Measurements from ENCODE around the gene CCHCR1.

Gene CCHCR1

GRCh38 chr6:31145386-31145785 is 12.2 kb downstream of the CCHCR1 start:
- no peaks in the 10 kb centered on the region for H3K9me2 ChIP-seq (replicated peaks; ENCODE audit: insufficient read depth, low read length)
- no peaks in the 10 kb centered on the region for H4K20me1 ChIP-seq (ENCODE audit: low read depth, low read length)
- H3F3A ChIP-seq (ENCODE audit: insufficient read depth), result no peaks in the 10 kb centered on the region
- no peak overlapping the region for H3K4me3 ChIP-seq (ENCODE audit: insufficient read depth, low read length, poor library complexity, severe bottlenecking)
- H3K4me2 ChIP-seq (ENCODE audit: low read depth, low read length, poor library complexity, severe bottlenecking), result no peak overlapping the region
- no peaks in the 10 kb centered on the region for H3K9me3 ChIP-seq (ENCODE audit: insufficient read depth, low read length)
- no peaks in the 10 kb centered on the region for H3K36me3 ChIP-seq (ENCODE audit: low read length)
- TF ChIP-seq, protein P1, sequence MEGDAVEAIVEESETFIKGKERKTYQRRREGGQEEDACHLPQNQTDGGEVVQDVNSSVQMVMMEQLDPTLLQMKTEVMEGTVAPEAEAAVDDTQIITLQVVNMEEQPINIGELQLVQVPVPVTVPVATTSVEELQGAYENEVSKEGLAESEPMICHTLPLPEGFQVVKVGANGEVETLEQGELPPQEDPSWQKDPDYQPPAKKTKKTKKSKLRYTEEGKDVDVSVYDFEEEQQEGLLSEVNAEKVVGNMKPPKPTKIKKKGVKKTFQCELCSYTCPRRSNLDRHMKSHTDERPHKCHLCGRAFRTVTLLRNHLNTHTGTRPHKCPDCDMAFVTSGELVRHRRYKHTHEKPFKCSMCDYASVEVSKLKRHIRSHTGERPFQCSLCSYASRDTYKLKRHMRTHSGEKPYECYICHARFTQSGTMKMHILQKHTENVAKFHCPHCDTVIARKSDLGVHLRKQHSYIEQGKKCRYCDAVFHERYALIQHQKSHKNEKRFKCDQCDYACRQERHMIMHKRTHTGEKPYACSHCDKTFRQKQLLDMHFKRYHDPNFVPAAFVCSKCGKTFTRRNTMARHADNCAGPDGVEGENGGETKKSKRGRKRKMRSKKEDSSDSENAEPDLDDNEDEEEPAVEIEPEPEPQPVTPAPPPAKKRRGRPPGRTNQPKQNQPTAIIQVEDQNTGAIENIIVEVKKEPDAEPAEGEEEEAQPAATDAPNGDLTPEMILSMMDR (IDR thresholded peaks at IDR 0.05; ENCODE audit: insufficient read depth, low read length, poor library complexity, severe bottlenecking), result no peak
- TF ChIP-seq EZH2phosphoT487 (conservative IDR thresholded peaks at IDR 0.05; ENCODE audit: low read length), result no peak
- no peaks in the 10 kb centered on the region for H3K27me3 ChIP-seq (ENCODE audit: low read length)
- H3K79me2 ChIP-seq (ENCODE audit: insufficient read depth, low read length), result no peaks in the 10 kb centered on the region
- no peak overlapping the region for H3K27ac ChIP-seq (ENCODE audit: low read depth, low read length)
- no peak overlapping the region for H3K9ac ChIP-seq (ENCODE audit: low read length)
- H2AFZ ChIP-seq (ENCODE audit: low read depth, low read length, severe bottlenecking), result no peak overlapping the region

- no peak overlapping the region for H3K27ac ChIP-seq (ENCODE audit: low read depth, low read length)
- no peaks in the 10 kb centered on the region for H4K20me1 ChIP-seq (ENCODE audit: low read depth, low read length)
- no peaks in the 10 kb centered on the region for H3K79me2 ChIP-seq (ENCODE audit: insufficient read depth, low read length)
- H3K36me3 ChIP-seq (ENCODE audit: low read length), result no peaks in the 10 kb centered on the region
- no peaks in the 10 kb centered on the region for H3K27me3 ChIP-seq (ENCODE audit: low read length)
- H3K4me3 ChIP-seq (ENCODE audit: insufficient read depth, low read length, poor library complexity, severe bottlenecking), result no peak overlapping the region
- H3F3A ChIP-seq (ENCODE audit: insufficient read depth), result no peaks in the 10 kb centered on the region
- H3K9ac ChIP-seq (ENCODE audit: low read length), result no peak overlapping the region
- no peaks in the 10 kb centered on the region for H3K9me3 ChIP-seq (ENCODE audit: insufficient read depth, low read length)
- TF ChIP-seq EZH2phosphoT487 (conservative IDR thresholded peaks at IDR 0.05; ENCODE audit: low read length), result no peak
- TF ChIP-seq, protein P1 (IDR thresholded peaks at IDR 0.05; ENCODE audit: insufficient read depth, low read length, poor library complexity, severe bottlenecking), result no peak
- no peak overlapping the region for H3K4me2 ChIP-seq (ENCODE audit: low read depth, low read length, poor library complexity, severe bottlenecking)
- no peaks in the 10 kb centered on the region for H3K9me2 ChIP-seq (replicated peaks; ENCODE audit: insufficient read depth, low read length)
- H2AFZ ChIP-seq (ENCODE audit: low read depth, low read length, severe bottlenecking), result no peak overlapping the region
Measured at GRCh38 chr6:31144970-31145340, 12.6 kb downstream of the CCHCR1 start.

DNA sequence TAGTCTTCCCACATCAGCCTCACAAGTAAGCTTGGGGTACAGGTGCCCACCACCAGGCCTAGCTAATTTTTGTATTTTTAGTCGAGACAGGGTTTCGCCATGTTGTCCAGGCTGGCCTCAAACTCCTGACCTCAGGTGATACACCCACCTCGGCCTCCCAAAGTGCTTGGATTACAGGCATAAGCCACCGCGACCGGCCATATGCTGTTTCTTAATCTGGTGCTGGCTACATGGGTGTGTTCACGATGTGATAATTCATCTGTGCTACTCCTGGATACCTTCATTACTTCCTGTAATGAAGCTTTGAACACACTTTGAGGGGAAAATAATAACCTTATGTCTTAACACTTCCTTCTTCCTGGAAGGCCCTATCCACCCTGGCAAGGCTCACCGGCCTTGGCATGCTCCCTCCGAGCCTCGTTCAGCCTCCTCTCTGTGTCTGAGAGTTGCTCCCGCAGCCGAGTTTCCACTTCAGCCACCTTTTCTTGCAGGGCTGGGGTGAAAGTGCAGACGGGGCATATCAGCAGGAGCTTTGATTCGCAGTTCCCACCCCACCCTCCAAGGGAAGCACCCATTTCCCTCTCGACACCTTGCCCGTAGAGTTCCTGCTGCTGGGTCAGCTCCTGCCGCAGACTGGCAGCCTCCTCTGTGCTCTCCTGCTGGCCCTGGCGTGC is 13.2 kb downstream of the CCHCR1 start:
- TF ChIP-seq, protein P1 (IDR thresholded peaks at IDR 0.05; ENCODE audit: insufficient read depth, low read length, poor library complexity, severe bottlenecking), result no peak
- TF ChIP-seq EZH2phosphoT487 (conservative IDR thresholded peaks at IDR 0.05; ENCODE audit: low read length), result no peak
- Histone ChIP-seq H3K27ac (ENCODE audit: low read depth, low read length) (no peak overlapping the region), H2AFZ (ENCODE audit: low read depth, low read length, severe bottlenecking) (no peak overlapping the region), H3K4me3 (ENCODE audit: insufficient read depth, low read length, poor library complexity, severe bottlenecking) (no peak overlapping the region), H3F3A (ENCODE audit: insufficient read depth) (no peaks in the 10 kb centered on the region), H3K9me3 (ENCODE audit: insufficient read depth, low read length) (no peaks in the 10 kb centered on the region), H3K9ac (ENCODE audit: low read length) (no peak overlapping the region), H4K20me1 (ENCODE audit: low read depth, low read length) (no peaks in the 10 kb centered on the region), H3K36me3 (ENCODE audit: low read length) (no peaks in the 10 kb centered on the region), H3K27me3 (ENCODE audit: low read length) (no peaks in the 10 kb centered on the region), H3K4me2 (ENCODE audit: low read depth, low read length, poor library complexity, severe bottlenecking) (no peak overlapping the region), H3K79me2 (ENCODE audit: insufficient read depth, low read length) (no peaks in the 10 kb centered on the region), H3K9me2 (replicated peaks; ENCODE audit: insufficient read depth, low read length) (no peaks in the 10 kb centered on the region)
